Mesendoderm (in vitro differentiated cells): ENCODE measurements around the gene KLF7.

Experiments
- DNase-seq: peaks from one replicate; pipeline ENCODE4 v3.0.0; 2013
- H2AK5ac ChIP-seq: 2 replicates; pipeline ENCODE4 v1.6.1; 2013; ENCODE audit warnings: low read length, inconsistent platforms
- H2BK120ac ChIP-seq: 2 replicates; pipeline ENCODE4 v1.6.1; 2013; ENCODE audit warnings: low read depth, mild to moderate bottlenecking, low read length, moderate library complexity, mixed read lengths
- H2BK15ac ChIP-seq: replicated peaks from 2 replicates; pipeline ENCODE4 v1.6.1; 2013; ENCODE audit warnings: low read depth, mild to moderate bottlenecking, moderate library complexity
- H2BK5ac ChIP-seq: 2 replicates; pipeline ENCODE4 v1.6.1; 2013; ENCODE audit warnings: low read length, inconsistent platforms
- H3K18ac ChIP-seq: 2 replicates; pipeline ENCODE4 v1.6.1; 2013; ENCODE audit warnings: mild to moderate bottlenecking, low read length, mixed read lengths
- H3K23ac ChIP-seq: one replicate; pipeline ENCODE4 v1.6.1; 2013; ENCODE audit warnings: low read length
- H3K27ac ChIP-seq: 2 replicates; pipeline ENCODE4 v1.5.1; 2013; ENCODE audit warnings: low read depth, mild to moderate bottlenecking, inconsistent platforms, low read length, moderate library complexity
- H3K27me3 ChIP-seq: 2 replicates; pipeline ENCODE4 v1.6.1; 2013; ENCODE audit warnings: low read length, control low read depth, mild to moderate bottlenecking, inconsistent platforms; ENCODE audit not compliant: insufficient read depth, poor library complexity
- H3K36me3 ChIP-seq: 2 replicates; pipeline ENCODE4 v1.6.1; 2013; ENCODE audit warnings: low read length, inconsistent platforms; ENCODE audit not compliant: control insufficient read depth, insufficient read depth
- H3K4ac ChIP-seq: one replicate; pipeline ENCODE4 v1.6.1; 2013; ENCODE audit warnings: low read depth, mild to moderate bottlenecking, low read length, moderate library complexity
- H3K4me1 ChIP-seq: 2 replicates; pipeline ENCODE4 v1.6.1; 2013; ENCODE audit warnings: low read depth, low read length, inconsistent platforms; ENCODE audit not compliant: control insufficient read depth
- H3K4me2 ChIP-seq: 2 replicates; pipeline ENCODE4 v1.6.1; 2013; ENCODE audit warnings: low read length
- H3K4me3 ChIP-seq: 2 replicates; pipeline ENCODE4 v1.5.1; 2013; ENCODE audit warnings: mild to moderate bottlenecking, low read length
- H3K56ac ChIP-seq: one replicate; pipeline ENCODE4 v1.6.1; 2013; ENCODE audit warnings: low read length
- H3K79me1 ChIP-seq: 2 replicates; pipeline ENCODE4 v1.6.1; 2013; ENCODE audit warnings: low read length, inconsistent platforms
- H3K79me2 ChIP-seq: 2 replicates; pipeline ENCODE4 v1.6.1; 2013; ENCODE audit warnings: mild to moderate bottlenecking, low read length; ENCODE audit not compliant: control insufficient read depth, insufficient read depth
- H3K9ac ChIP-seq: 2 replicates; pipeline ENCODE4 v1.6.1; 2013; ENCODE audit warnings: low read length, inconsistent platforms
- H4K5ac ChIP-seq: one replicate; pipeline ENCODE4 v1.6.1; 2013; ENCODE audit warnings: low read length
- H4K8ac ChIP-seq: one replicate; pipeline ENCODE4 v1.6.1; 2013; ENCODE audit warnings: low read depth, mild to moderate bottlenecking, control low read depth, low read length, moderate library complexity
- WGBS: extraction: QIAGEN DNeasy Blood & Tissue Kit; methylation state at CpG from one replicate; pipeline ENCODE4 v1.1.7; 2013; ENCODE audit warnings: low lambda C conversion rate, missing lambda C conversion rate; ENCODE audit not compliant: insufficient coverage; ENCODE audit errors: extremely low coverage; 5-methylcytosine and 5-hydroxymethylcytosine counted together

KLF7 gene

DNA sequence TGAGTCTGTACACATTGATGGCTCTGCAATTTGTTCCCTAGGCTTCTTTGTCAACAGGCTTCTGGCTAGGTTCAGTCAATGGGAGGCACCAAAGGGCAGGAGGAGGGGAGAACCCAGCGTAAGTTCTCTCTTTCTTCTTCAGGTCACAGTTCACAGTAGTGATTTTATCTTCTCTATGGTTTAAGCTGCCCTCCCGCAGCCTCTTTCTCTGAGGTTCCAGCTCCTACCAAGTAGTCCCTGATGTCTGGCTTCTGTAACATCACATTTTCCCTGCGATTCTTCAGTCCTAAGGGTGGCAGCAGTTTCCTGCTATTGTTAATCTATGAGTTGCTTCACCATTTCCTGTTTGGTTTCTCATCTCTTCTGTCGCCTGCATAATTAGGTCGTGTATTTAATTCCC, 119.0 kb downstream of the KLF7 start:
- Histone ChIP-seq H3K4ac (no peak overlapping the region), H3K27me3 (no peaks in the 10 kb centered on the region), H2BK120ac (no peak overlapping the region), H4K8ac (no peak overlapping the region), H3K56ac (no peak overlapping the region), H3K18ac (no peak overlapping the region), H3K9ac (no peak overlapping the region), H2BK15ac (no peak overlapping the region), H3K4me2 (no peak overlapping the region), H3K79me1 (no peaks in the 10 kb centered on the region), H3K23ac (no peak overlapping the region), H3K27ac (no peak overlapping the region), H3K4me3 (no peak overlapping the region), H2BK5ac (no peak overlapping the region), H4K5ac (no peak overlapping the region), H3K79me2 (no peaks in the 10 kb centered on the region), H3K36me3 (no peaks in the 10 kb centered on the region), H2AK5ac (no peak overlapping the region), H3K4me1 (peaks cover 5% of the 10 kb centered on the region)
- WGBS, result no CpG with 5 or more reads among the region's 5 CpGs
- DNase-seq, result peak; percentile 26

DNA sequence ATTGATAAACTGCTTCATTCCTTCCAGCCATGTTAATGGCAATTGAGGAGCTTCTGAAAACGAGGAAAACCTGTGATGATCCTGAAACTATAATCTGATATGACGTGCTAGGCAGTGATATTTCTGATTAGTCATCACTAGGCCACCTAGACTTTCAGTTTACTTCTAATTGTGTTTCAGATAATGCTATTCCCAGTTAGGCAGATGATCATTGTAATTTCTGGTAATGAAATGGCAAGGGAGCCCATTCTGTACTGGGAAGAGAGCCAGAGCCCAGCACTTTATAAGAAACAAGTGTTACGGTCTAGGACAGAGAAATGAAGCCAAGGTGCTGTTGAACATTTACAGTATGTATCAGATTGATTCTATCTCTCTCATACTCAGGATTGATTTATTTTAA, 120.2 kb downstream of the KLF7 start:
- Histone ChIP-seq H3K36me3 (no peaks in the 10 kb centered on the region), H3K18ac (no peak overlapping the region), H4K8ac (no peak overlapping the region), H3K9ac (no peak overlapping the region), H3K4me1 (peaks cover 6% of the 10 kb centered on the region), H3K27ac (no peak overlapping the region), H2BK5ac (no peak overlapping the region), H3K27me3 (no peaks in the 10 kb centered on the region), H3K4ac (no peak overlapping the region), H3K4me2 (no peak overlapping the region), H4K5ac (no peak overlapping the region), H3K56ac (no peak overlapping the region), H3K79me1 (no peaks in the 10 kb centered on the region), H2BK15ac (no peak overlapping the region), H2AK5ac (no peak overlapping the region), H2BK120ac (no peak overlapping the region), H3K79me2 (no peaks in the 10 kb centered on the region), H3K23ac (no peak overlapping the region), H3K4me3 (no peak overlapping the region)
- WGBS, result no CpG with 5 or more reads among the region's 3 CpGs
- DNase-seq, result no peak

DNA sequence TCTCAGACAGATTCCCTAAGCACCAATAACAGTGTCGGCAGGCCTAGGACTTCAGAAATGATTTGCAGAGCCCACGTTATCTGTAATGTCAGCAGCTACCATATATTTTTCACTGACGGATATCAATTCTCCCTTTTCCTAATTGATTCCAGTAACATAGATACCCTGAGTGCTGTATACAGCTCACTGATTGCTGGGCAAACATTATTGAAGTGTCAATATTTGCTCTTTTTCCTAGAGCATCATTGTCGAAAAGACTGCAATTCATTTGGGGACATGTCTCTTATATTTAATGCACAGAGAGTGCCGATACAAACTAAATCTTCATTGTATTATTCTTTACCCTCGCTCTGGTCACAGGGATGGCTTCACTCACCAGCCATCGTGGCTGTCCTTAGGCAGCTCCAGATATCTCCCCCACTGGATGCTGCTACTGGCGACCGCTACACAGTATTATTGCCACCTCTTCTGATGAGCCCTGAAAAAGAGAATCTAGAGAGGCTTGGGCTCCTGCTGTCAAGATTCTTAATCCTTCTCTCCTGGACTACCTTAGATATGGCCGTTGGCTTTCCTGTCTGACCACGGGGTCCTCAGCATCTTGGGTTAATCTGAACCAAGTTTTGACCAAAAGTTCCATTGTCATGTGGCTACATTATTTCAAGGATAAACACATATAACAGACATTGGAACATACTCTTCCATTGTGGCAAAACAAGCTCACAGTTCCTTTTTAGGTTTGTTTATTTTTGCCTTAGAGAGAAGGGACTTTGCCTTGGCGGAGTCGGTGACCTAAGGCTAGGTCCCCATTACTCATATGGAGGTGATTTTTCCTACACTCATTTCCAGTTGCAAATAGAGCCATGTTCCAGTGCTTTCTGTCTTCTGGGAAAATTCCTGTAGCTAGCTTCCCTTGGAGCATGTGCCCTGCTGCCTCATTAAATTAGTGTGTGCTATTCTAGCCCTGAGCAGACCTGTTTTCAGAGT, 121.1 kb downstream of the KLF7 start:
- DNase-seq, result no peak
- no peak overlapping the region for H3K23ac ChIP-seq
- H2AK5ac ChIP-seq, result no peak overlapping the region
- H3K18ac ChIP-seq, result no peak overlapping the region
- H4K5ac ChIP-seq, result no peak overlapping the region
- no peaks in the 10 kb centered on the region for H3K79me1 ChIP-seq
- H2BK15ac ChIP-seq, result no peak overlapping the region
- no peak overlapping the region for H2BK120ac ChIP-seq
- WGBS, result no CpG with 5 or more reads among the region's 13 CpGs
- H3K4me2 ChIP-seq, result no peak overlapping the region
- H3K4ac ChIP-seq, result no peak overlapping the region
- no peaks in the 10 kb centered on the region for H3K79me2 ChIP-seq
- no peak overlapping the region for H3K27ac ChIP-seq
- H3K56ac ChIP-seq, result no peak overlapping the region
- no peaks in the 10 kb centered on the region for H3K27me3 ChIP-seq
- H3K4me1 ChIP-seq, result peaks cover 6% of the 10 kb centered on the region
- H2BK5ac ChIP-seq, result no peak overlapping the region
- no peak overlapping the region for H3K9ac ChIP-seq
- no peak overlapping the region for H4K8ac ChIP-seq
- no peak overlapping the region for H3K4me3 ChIP-seq
- H3K36me3 ChIP-seq, result no peaks in the 10 kb centered on the region

DNA sequence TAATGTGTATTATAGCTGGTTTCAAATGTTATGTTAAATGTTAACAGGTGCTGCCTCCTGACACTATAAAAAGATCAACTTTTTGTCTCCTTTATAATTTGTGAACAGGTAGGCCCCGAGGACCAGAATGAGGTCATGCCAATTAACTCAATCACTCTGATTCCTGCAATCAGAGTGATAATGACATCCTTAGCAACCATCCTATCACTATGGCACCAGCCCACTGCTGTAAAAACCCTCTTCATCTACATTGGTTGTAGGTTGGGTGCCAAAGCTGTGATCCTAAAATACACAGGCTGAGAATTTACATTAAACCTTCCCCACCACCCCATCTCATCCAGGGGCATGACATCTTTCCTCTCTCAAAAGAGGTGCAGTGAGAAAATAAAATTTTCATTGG, 122.9 kb downstream of the KLF7 start:
- no peak overlapping the region for H2AK5ac ChIP-seq
- no peak overlapping the region for H3K4me3 ChIP-seq
- no peaks in the 10 kb centered on the region for H3K27me3 ChIP-seq

DNA sequence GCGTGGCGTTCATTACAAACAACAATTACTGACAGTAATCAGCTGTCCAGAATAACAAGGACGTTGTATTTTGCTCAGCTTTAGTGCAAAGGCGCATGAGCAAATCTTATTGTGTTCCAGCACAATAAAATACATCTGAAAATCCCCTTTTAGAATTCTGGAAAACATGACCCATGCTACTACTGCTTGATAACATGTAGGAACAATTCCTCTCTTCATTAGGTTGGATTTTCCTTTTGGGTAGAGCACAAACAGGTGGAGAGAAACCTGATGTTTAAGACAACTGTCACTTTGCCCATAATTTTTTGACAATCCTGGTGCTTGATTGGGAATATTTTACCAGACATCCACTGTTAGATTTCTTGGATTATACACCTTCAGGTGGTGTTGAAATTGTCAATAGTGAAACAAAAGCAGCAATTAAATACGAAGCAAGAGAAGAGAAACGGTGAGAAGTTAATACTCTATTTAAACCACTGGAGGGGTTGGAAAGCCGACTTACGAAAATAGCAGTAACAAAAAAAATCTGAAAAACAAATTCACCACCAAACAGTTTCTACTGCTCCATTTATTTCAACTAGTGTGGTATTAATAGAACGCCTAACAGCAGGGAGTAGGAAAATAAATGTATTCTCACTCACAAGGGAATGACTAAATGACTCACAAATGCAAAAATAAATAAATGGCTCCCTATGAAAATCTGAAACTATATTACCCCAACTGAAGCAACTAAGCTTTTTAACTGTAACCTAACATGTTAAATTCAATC, 123.8 kb downstream of the KLF7 start:
- no peak overlapping the region for H3K9ac ChIP-seq
- H3K56ac ChIP-seq, result no peak overlapping the region
- no peak overlapping the region for H2BK5ac ChIP-seq
- H2AK5ac ChIP-seq, result no peak overlapping the region
- H3K4me2 ChIP-seq, result no peak overlapping the region
- H3K4me1 ChIP-seq, result peaks cover 1% of the 10 kb centered on the region
- peak overlapping the region; percentile 93 for H3K18ac ChIP-seq
- H3K4me3 ChIP-seq, result no peak overlapping the region
- H3K79me2 ChIP-seq, result no peaks in the 10 kb centered on the region
- no peak overlapping the region for H3K23ac ChIP-seq
- H3K27me3 ChIP-seq, result no peaks in the 10 kb centered on the region
- no peak for DNase-seq
- no peaks in the 10 kb centered on the region for H3K36me3 ChIP-seq
- no peak overlapping the region for H2BK15ac ChIP-seq
- no CpG with 5 or more reads among the region's 9 CpGs for WGBS
- H4K5ac ChIP-seq, result no peak overlapping the region
- H2BK120ac ChIP-seq, result peak overlapping the region; percentile 85
- peak overlapping the region; percentile 99 for H3K4ac ChIP-seq
- H3K27ac ChIP-seq, result no peak overlapping the region
- H4K8ac ChIP-seq, result no peak overlapping the region
- H3K79me1 ChIP-seq, result no peaks in the 10 kb centered on the region

More for the DNA sequence above, 122.9 kb downstream of the KLF7 start:
- peak; percentile 33 for DNase-seq
- H3K79me1 ChIP-seq, result no peaks in the 10 kb centered on the region
- peaks cover 1% of the 10 kb centered on the region for H3K4me1 ChIP-seq
- no peak overlapping the region for H3K56ac ChIP-seq
- H3K18ac ChIP-seq, result no peak overlapping the region
- no peaks in the 10 kb centered on the region for H3K36me3 ChIP-seq
- H2BK15ac ChIP-seq, result no peak overlapping the region
- no peak overlapping the region for H3K23ac ChIP-seq
- H4K5ac ChIP-seq, result no peak overlapping the region
- no peak overlapping the region for H3K4me2 ChIP-seq
- H2BK5ac ChIP-seq, result no peak overlapping the region
- no peak overlapping the region for H3K9ac ChIP-seq
- H3K27ac ChIP-seq, result no peak overlapping the region
- no peaks in the 10 kb centered on the region for H3K79me2 ChIP-seq
- WGBS, result no CpG with 5 or more reads among the region's 1 CpG
- H2BK120ac ChIP-seq, result no peak overlapping the region
- no peak overlapping the region for H4K8ac ChIP-seq
- H3K4ac ChIP-seq, result no peak overlapping the region
